Epithelial cell of proximal tubule (primary cell): ENCODE results near the gene SLC39A13. TPM values are rescaled to one million over a fixed set of nuclear protein-coding genes. Genes with fewer than 3 reads are reported as not detected.

Experiments
- DNase-seq: peaks from one replicate; pipeline ENCODE4 v3.0.0-alpha.2; 2011; ENCODE audit warnings: low read depth
- H3K4me3 ChIP-seq: 2 replicates; pipeline ENCODE4 v1.5.1; 2011; ENCODE audit warnings: low read depth, mild to moderate bottlenecking, low read length
- CTCF ChIP-seq: conservative IDR thresholded peaks from 2 replicates; pipeline ENCODE4 v1.5.1; 2012; ENCODE audit warnings: low read depth, mild to moderate bottlenecking, low read length
- total RNA-seq: library from RNA; depleted of rRNA; stranded (reverse); fragments of >200 nt; gene quantifications from 2 replicates; pipeline ENCODE4 v1.2.3, GENCODE V29; 2015

Gene SLC39A13
- total RNA-seq, 1 donor from 2014 or later, result 64.5 TPM

GRCh38 chr11:47460571-47461235, 52.3 kb downstream of the SLC39A13 start:
- TF ChIP-seq CTCF, result no peak
- DNase-seq, result no peak
- no peak overlapping the region for H3K4me3 ChIP-seq

GRCh38 chr11:47461876-47462275, 53.5 kb downstream of the SLC39A13 start:
- no peak for TF ChIP-seq CTCF

GRCh38 chr11:47464483-47464882, 56.1 kb downstream of the SLC39A13 start:
- no peak overlapping the region for H3K4me3 ChIP-seq
- TF ChIP-seq CTCF, result no peak
- DNase-seq, result no peak

More at GRCh38 chr11:47461876-47462275, 53.5 kb downstream of the SLC39A13 start:
- DNase-seq, result no peak
- no peak overlapping the region for H3K4me3 ChIP-seq

Other genes with a start within 250 kb of the SLC39A13 start
- 94.0 and 97.3 TPM in 2 replicates for gene ARFGAP2, start 231.7 kb upstream of the SLC39A13 start, total RNA-seq
- 66.7 and 74.4 TPM in 2 replicates for gene PACSIN3, start 222.2 kb upstream of the SLC39A13 start, total RNA-seq
- gene DDB2, start 193.6 kb upstream of the SLC39A13 start, total RNA-seq, result 30.0 and 50.2 TPM in 2 replicates
- 28.2 and 32.3 TPM in 2 replicates for gene ACP2, start 159.8 kb upstream of the SLC39A13 start, total RNA-seq
- 8.5 and 9.6 TPM in 2 replicates for gene NR1H3, start 150.6 kb upstream of the SLC39A13 start, total RNA-seq
- gene MADD, start 138.5 kb upstream of the SLC39A13 start, total RNA-seq, result 14.0 and 24.7 TPM in 2 replicates
- not detected in 2 replicates for gene MYBPC3, start 55.9 kb upstream of the SLC39A13 start, total RNA-seq
- gene SPI1, start 30.0 kb upstream of the SLC39A13 start, total RNA-seq, result not detected in 2 replicates
- 169 and 319 TPM in 2 replicates for gene PSMC3, start 17.8 kb downstream of the SLC39A13 start, total RNA-seq
- not detected in 2 replicates for gene RAPSN, start 40.5 kb downstream of the SLC39A13 start, total RNA-seq
- 64.8 and 71.8 TPM in 2 replicates for gene CELF1, start 144.5 kb downstream of the SLC39A13 start, total RNA-seq
- 124 and 170 TPM in 2 replicates for gene PTPMT1, start 157.0 kb downstream of the SLC39A13 start, total RNA-seq
- gene KBTBD4, start 170.4 kb downstream of the SLC39A13 start, total RNA-seq, result 12.3 and 27.2 TPM in 2 replicates
- gene NDUFS3, start 170.5 kb downstream of the SLC39A13 start, total RNA-seq, result 85.6 and 89.3 TPM in 2 replicates
- not detected in 2 replicates for gene FAM180B, start 178.1 kb downstream of the SLC39A13 start, total RNA-seq
- gene C1QTNF4, start 185.8 kb downstream of the SLC39A13 start, total RNA-seq, result 2.9 and 3.1 TPM in 2 replicates
- 153 and 160 TPM in 2 replicates for gene MTCH2, start 234.0 kb downstream of the SLC39A13 start, total RNA-seq